NAMALWA (cell line): ENCODE data around the gene ESX1.
"Not testable (repeated sequence)": the region's sequence is repeated elsewhere in the genome, so short reads cannot be mapped to it uniquely, and the experiment has no call there.

Source experiments
- DNase-seq: peaks from one replicate; pipeline ENCODE4 v3.0.0-alpha.2; 2015; ENCODE audit warnings: low spot score

ESX1 gene

DNA sequence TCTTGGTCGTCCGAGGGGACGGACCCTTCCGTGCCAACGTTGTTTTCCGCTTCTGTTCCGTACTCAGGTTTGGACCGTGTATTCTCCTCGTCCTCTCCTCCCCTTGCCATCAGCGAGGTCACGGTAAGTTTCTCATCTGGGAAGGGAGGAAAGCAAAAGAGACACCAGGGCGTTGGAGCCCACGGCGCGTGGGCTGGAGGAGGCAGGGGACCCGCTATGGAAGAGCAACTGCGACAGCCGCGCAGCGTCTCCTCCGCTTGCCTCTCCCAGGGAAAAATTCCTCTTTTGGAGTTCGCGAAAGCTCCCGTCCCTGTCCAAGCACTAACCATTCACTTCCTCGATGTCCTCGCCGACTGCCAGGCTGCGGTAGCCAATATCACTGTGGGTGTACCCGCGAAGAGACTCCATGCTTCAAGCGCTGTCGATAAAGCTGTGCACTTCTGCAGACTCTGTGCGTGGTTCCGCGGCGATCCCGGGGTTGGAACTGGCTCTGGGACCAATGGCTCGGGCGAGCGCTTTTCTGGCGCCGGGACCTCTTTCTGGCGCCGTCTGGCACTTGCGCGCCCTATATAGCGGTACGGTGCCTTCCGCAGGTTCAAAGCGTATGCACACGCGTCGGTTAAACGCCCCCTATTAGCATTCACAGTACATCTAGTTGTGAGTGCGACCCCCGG lies at the start of gene ESX1:
Gene ESX1 (minus strand): TSS at position 492 of the 674 bp plus-strand sequence. CDS start 84 bp downstream, at position 408.
- no peak for DNase-seq

DNA sequence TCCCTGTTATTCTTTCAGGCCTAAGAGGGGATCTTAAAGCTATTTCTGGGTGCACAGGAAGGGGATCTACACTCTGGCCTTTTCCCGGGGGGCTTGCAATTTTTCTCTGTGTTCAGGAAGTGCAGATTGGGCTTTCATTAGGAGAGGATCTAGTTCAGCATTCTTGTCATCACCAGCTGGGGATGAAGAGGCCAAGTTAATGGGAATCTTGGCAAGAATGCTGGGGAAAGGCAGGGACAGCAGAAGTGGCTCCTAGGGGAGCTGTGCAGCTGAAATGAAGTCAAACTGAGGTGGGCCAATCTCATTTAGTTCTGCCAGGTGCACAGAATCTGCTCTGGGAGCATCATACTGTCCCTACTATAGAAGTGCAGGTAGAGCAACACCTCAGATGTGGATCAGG lies 40.9 kb upstream of the ESX1 start:
- DNase-seq = no peak

DNA sequence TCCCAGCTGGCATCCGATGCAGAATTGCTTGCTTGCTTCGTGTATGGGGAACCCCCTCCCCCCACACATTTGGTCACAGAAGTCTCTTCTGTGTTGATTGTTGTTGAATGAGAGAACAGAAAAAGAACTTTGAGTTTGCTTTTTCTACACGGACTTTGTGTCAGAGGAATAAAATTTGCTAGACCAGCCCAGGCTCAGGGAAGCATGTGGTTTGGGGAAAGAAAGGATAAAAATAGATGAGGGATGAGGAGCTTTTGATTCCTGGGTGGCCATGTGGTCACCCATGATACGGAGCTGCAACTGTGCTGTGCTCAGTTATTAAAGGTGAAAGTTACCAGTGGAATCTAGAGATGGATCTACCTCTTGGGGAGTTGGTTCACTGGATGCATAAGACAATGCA lies 34.2 kb upstream of the ESX1 start:
- no peak for DNase-seq

DNA sequence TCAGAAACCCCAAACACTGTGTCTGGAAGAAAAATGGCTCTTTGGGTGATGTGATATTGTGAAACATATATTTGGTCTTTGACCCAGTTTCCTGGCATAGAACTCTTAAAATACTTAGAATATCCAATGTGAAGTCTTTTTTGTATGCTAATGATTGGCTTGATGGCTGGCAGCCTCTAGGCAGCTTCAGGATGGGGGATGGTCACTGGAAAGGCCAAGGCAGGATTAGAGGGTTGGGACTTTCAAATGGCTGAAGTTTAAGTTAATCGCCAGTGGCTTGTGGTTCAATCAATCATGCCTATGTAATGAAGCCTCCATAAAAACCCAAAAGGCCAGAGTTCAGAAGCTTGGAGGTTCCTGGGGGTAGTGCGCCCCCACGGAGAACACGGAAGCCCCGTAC lies 33.5 kb upstream of the ESX1 start:
- DNase-seq = no peak

DNA sequence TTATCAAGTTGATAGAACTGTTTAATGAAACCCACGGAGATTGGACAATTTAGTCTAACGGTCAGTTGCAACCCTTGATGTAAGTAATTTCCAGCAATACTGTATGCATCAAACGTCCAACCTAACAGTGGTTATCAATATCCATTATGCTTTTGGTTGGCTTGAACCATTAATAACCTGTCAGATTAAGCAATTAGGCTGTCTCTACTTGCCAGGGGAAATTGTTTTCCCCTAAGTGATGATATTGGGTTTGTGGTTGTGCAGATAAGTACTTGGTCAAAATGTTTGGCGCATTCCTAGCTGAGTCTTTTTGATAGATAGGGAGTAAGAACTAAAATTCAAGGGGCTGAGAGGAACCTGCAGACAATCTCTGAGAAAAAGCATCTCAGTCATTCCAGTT lies 30.5 kb upstream of the ESX1 start:
- DNase-seq = no peak

DNA sequence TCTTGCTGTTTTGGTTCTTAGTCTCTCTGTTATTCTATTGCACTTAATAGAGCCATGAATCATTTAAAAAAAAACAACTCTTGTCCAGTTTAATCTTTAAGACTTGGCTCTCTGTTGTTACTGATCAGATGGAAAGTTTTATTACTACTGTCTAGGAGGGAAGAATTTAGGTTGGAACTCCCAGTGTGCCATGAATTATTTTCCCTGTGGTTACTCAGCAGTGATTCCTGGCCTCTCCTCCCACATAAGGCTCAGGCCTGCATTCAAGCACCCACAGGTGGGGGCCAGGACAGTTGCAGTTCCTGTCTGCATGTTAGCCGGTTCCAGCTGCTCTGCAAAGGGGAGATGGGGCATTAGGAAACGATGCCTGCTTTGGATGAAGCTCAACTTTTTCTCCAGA lies 29.8 kb upstream of the ESX1 start:
- DNase-seq = no peak

DNA sequence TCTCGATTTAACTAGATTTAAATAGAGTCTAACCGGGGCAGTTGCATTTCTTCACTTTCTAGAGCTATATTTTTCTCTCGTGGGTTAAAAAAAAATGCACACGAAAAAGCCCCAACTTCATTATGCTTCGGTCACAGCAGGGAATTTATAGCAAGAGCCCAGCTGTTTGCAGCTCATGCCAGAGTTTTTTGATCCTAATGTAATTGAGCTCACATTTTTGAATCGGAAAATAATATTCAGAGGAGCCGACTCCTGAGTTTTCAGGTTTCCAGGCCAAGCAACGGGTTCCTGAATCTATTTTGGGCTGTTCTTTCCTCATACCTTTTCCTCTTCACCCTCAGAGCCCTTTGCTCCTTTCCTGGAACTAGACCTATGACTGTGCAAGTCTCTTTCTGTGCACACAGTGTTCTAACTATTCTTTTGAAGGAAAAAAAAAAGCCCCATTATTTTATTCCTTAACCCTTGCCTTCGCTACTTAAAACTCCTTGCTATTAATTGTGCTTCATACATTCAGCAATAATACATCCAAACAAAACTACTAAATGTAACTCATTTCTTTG lies 27.5 kb upstream of the ESX1 start:
- no peak for DNase-seq

DNA sequence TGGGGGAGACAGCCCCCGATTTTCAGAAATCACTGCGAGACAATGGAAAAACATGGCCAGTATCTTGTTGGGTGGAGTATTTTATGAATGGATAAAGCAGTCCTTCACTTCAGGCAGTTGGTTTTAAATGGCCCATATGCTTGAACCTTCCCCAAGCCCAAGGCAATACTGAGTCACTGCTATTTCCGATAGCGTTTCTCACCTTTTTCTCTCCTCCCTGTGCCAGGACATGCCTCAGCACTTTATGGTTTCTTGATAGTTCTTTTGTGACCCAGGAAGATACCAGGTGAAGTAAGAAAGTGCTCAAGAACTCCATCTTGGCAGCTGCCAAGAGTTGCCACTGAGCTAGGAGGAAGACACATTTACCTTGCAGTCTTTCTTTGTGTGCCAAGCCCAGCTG lies 26.8 kb upstream of the ESX1 start:
- DNase-seq = no peak

DNA sequence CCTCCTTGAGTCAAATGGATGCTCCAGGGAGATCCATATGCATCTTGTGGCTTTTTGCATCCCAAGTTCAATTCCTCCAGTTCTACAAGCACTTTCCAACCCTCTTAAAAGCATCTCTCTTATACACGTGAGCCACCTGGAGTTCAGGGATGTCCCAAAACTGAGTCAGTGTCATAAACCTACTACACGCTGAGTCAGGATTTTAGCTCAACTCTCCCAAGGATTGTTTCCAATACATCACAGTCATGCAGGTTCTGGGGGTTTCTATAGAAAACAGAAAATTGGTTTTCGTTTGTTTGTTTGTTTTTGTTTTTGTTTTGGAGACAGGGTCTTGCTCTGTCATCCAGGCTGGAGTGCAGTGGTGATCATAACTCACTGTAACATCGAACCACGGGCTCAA lies 25.9 kb upstream of the ESX1 start:
- no peak for DNase-seq

DNA sequence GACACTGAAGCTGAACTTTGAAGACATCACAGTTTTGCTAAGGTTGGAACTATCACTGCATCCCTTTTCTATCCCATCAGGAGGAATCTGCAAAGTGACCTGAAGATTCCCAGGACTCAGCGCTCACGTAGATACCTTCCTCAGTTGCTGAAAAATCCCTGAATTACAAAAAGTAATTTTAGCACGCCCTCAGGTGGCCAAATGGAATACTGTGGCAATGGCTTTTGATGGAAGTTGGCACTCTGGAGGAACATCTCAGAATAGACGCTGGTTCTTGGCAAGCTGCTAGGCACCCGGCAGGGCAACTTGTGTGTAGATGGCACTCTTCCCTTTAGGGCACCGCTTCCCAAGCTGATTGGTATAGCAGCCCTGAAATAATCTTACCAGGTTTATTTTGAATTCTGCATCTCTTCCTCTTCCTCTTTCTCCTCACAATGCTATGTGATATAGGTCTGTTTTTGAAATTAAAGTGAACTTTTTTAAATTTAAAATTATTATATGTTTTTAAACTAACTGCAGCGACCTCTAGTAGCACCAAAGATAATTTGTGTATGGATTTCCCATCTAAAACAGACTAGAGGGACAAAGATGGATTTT lies 16.3 kb upstream of the ESX1 start:
- peak; percentile 34 for DNase-seq

DNA sequence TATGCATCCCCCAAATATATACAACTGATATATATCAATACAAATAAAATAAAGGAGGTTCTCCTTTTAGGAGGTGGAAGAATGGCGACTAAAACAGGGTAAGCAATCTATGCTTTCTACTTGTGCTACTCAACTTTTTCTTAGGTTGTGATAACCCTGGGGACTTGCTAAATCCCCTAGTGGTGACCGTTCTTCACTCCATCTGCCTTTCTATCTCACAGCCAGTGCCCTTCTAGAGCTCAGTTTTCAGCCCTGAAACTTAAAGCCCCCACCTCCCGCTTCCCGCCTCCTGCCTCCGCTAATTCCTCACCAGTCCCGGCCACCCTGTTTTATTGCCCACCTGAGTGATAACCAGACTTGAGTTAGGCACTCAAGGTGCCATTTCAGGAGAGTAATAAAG lies 15.5 kb upstream of the ESX1 start:
- DNase-seq = peak; percentile 1

DNA sequence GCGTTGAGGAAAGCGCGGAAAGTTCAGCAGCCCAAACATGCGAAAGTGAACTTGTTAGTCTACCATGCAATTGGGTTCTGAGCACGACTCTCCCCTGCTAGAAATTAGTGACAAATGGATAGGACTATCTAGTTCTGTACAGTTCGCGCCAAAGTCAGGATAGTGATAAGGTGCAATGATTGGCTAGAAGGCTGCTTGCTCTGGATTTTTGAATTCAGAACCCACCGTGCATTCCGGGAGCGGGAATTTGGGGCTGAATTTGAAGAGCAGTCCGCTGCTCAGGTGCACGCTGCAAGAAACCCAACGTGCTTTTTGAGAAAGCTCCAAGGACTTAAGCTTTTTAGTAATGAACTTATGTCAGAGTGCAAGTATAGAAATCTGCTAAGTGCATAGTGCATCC lies 732 bp upstream of the ESX1 start:
- no peak for DNase-seq

DNA sequence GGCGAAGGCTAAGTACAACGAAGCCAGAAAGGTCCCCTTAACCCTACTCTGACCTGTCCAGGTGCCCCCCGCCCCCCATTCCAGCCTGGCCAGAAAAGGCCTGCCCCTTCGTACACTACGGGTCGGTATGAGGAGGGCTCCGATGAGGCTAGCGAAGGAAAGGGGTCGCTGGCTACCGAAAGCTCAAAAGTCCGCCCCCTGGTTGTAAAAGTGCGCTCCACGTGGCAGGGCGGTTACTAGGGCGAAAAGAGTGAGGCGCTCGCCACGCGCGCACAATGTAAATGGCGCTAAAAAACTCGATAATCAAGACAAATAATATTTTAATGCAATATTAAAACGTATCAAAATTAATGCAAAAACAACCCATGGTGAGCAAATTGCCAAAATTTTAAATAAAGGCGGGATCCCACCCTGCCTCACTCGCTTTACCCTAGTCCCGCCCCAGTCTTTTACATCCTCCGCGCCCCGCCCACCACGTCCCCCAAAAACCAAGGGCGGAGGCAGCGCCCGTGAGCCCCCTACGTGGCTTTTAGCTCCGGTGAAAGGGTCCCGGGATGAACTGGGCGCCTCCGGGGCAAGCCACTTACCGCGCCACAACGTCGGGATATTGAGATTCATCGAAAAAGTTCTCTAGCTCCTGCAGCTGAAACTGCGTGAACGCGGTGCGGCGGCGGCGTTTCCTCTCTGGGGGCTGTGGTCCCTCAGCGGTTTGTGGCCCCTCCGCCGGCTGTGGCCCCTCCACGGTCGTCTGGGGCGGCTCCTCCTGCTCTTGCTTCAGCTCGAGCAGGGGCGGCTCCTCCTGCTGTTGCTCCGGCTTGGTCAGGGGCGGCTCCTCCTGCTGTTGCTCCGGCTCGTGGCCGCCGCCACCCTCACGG lies 929 bp downstream of the ESX1 start:
- DNase-seq = no peak

DNA sequence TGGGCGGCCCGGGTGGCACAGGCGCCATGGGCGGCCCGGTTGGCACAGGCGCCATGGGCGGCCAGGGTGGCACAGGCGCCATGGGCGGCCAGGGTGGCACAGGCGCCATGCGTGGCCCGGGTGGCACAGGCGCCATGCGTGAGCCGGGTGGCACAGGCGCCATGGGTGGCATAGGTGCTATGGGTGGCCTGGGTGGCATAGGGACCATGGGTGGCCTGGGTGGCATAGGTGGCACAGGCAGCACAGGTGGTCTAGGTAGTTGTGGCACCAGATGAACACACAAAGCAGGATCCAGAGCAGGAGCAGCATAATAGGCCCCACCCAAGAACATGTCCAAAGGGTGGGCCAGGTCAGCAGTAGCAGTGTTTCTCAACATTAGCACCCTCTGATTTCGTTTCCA lies 4.3 kb downstream of the ESX1 start:
- no peak for DNase-seq

DNA sequence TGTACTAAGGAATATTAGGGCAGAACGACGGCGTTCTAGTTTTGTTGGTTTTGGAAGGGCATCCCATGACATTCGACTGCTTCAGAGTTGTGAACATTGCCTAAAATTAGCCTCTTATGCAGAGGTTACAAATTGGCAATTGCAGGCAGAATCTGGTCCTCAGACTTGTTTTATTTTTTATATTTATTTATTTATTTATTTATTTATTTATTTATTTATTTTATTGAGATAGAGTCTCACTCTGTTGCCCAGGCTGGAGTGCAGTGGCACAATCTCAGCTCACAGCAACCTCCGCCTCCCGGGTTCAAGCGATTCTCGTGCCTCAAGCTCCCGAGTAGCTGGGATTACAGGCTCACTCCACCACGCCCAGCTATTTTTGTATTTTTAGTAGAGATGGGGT lies 24.7 kb downstream of the ESX1 start:
- DNase-seq = not testable (repeated sequence)

DNA sequence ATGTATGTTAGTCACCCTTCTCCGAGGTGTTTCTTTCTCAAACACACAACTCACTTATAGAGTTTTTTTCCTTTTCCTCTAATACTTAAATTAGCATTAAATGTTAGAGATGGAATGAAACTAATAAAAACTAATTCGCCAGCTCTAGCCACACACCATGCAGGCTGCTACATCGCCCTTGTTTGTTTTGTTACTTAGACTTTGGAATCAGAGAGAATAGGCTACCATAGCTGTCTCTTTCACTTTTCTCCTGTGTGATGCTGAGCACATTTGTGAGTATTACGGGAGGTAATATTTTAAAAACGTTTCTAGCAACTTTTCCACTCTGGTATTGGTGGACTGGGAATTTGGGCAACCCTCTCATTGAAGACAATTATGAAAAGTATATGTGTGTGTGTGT lies 43.5 kb downstream of the ESX1 start:
- DNase-seq = no peak

DNA sequence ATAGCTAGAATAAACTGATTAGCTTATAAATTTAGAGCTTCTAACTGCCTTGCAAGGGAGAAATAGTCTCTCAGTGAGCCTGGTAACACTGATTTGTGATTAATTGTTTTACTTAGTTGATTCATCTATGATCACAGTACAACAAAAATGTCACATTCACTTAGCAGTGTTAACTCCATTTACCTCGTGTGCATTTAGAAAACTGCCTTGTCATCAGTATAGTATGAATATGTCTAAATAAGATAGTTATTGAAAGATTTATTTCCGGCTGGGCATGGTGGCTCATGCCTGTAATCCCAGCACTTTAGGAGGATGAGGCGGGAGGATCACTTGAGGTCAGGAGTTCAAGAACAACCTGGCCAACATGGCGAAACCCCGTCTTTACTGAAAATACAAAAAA lies 49.2 kb downstream of the ESX1 start:
- DNase-seq = no peak
